A549 (cell line): ENCODE data around the gene TCF20. TPM values are rescaled to one million over a fixed set of nuclear protein-coding genes. Genes with fewer than 3 reads are reported as not detected.

Experiments
- ATAC-seq, 2 experiments: fragments of 200-7000 bp in 1 of 2; fragments of >200 bp in 1 of 2; cut with Nextera tagmentation in 1 of 2; cut with Tn5 transposase in 1 of 2; 3 replicates each; pipeline versions ENCODE4 v1.8.0 to v1.9.1; 2018 to 2020; ENCODE audit warnings: mild to moderate bottlenecking in 1 of 2, moderate library complexity in 1 of 2
- CTCF ChIA-PET: fragments of 300-600 bp; sonication (Branson Sonifier 250); formaldehyde crosslinking; extraction: SDS; loops from one replicate; lab custom pipeline; 2021; ENCODE audit warnings: antibody characterized with exemption, inconsistent platforms; lab: Yijun Ruan, JAX
- POLR2A ChIA-PET: fragments of 350-600 bp; formaldehyde crosslinking; extraction: SDS; loops from one replicate; lab custom pipeline; 2021; ENCODE audit warnings: antibody characterized with exemption, inconsistent platforms; lab: Yijun Ruan, JAX
- DNase-seq, 2 experiments: peaks; one replicate each; pipeline versions ENCODE4 v3.0.0 to v3.0.0-alpha.2; 2011 to 2016; ENCODE audit warnings: low read depth in 1 of 2, low spot score in 1 of 2
- FAIRE-seq: peaks from 2 replicates; lab custom pipeline; 2011; peaks lifted over from hg19 to GRCh38; lab: Jason Lieb, UNC
- H3K27ac ChIP-seq, 2 experiments: fragments of >200 bp; sonication (Bioruptor Twin); formaldehyde crosslinking; 3 replicates each; pipeline ENCODE4 v1.5.1; 2016 to 2017
- H3K4me1 ChIP-seq: fragments of >200 bp; sonication (Bioruptor Twin); formaldehyde crosslinking; 3 replicates; pipeline ENCODE4 v1.6.1; 2016
- H3K4me2 ChIP-seq: fragments of >200 bp; sonication (Bioruptor Twin); formaldehyde crosslinking; 3 replicates; pipeline ENCODE4 v1.6.1; 2016
- H3K4me3 ChIP-seq: fragments of >200 bp; sonication (Bioruptor Twin); formaldehyde crosslinking; 3 replicates; pipeline ENCODE4 v1.5.1; 2016
- H3K9me3 ChIP-seq: fragments of >200 bp; sonication (Bioruptor Twin); formaldehyde crosslinking; 3 replicates; pipeline ENCODE4 v1.6.1; 2016
- CBX2 ChIP-seq: fragments of 200-600 bp; sonication (generic); IDR thresholded peaks from 2 replicates; pipeline ENCODE4 v1.6.1; 2016; ENCODE audit warnings: low read depth, mild to moderate bottlenecking, borderline replicate concordance
- CEBPB ChIP-seq, 2 experiments: fragments of >200 bp in 1 of 2; sonication (Bioruptor Twin) in 1 of 2; formaldehyde crosslinking in 1 of 2; IDR thresholded peaks; 2 replicates each; pipeline ENCODE4 v1.6.1; 2012 to 2016
- CHD2 ChIP-seq: fragments of 150-350 bp; IDR thresholded peaks from 2 replicates; pipeline ENCODE4 v1.6.1; 2014; ENCODE audit warnings: low read length; ENCODE audit not compliant: partially characterized antibody
- E2F6 ChIP-seq: IDR thresholded peaks from 2 replicates; pipeline ENCODE4 v1.6.1; 2012; ENCODE audit warnings: low read depth, borderline replicate concordance
- EP300 ChIP-seq, 2 experiments: fragments of >200 bp; sonication (Bioruptor Twin); formaldehyde crosslinking; IDR thresholded peaks; 2 replicates in 1 of 2; 3 replicates in 1 of 2; pipeline ENCODE4 v1.6.1; 2016 to 2017
- FOSL2 ChIP-seq, 2 experiments: fragments of 450-650 bp in 1 of 2; fragments of >200 bp in 1 of 2; sonication (Bioruptor Twin) in 1 of 2; formaldehyde crosslinking; IDR thresholded peaks; 2 replicates each; pipeline versions ENCODE4 v1.5.0 to v1.6.1; 2016 to 2020; ENCODE audit warnings: mild to moderate bottlenecking in 1 of 2, moderate library complexity in 1 of 2
- HMGXB4 ChIP-seq: fragments of 250-450 bp; sonication (Bioruptor Pico); IDR thresholded peaks from 2 replicates; pipeline ENCODE4 v1.5.0; 2021; ENCODE audit warnings: mild to moderate bottlenecking, moderate library complexity, borderline replicate concordance
- JUN ChIP-seq, 2 experiments: fragments of >200 bp; sonication (Bioruptor Twin); formaldehyde crosslinking; IDR thresholded peaks; 2 replicates in 1 of 2; 3 replicates in 1 of 2; pipeline ENCODE4 v1.6.1; 2016 to 2017
- JUNB ChIP-seq: fragments of >200 bp; sonication (Bioruptor Twin); formaldehyde crosslinking; IDR thresholded peaks from 2 replicates; pipeline ENCODE4 v1.6.1; 2016
- KDM5A ChIP-seq: fragments of 200-600 bp; sonication (generic); IDR thresholded peaks from 2 replicates; pipeline ENCODE4 v1.6.1; 2016; ENCODE audit warnings: antibody characterized with exemption, mild to moderate bottlenecking
- MYC ChIP-seq: IDR thresholded peaks from 2 replicates; pipeline ENCODE4 v1.6.1; 2012; ENCODE audit warnings: mild to moderate bottlenecking, inconsistent platforms, low read length, improper control_type of control experiment, borderline replicate concordance
- POLR2A ChIP-seq: IDR thresholded peaks from 2 replicates; pipeline ENCODE4 v1.6.1; 2012; ENCODE audit warnings: mild to moderate bottlenecking, low read length
- POLR2AphosphoS2 ChIP-seq: conservative IDR thresholded peaks from 2 replicates; pipeline ENCODE4 v1.6.1; 2012; ENCODE audit warnings: low read length, improper control_type of control experiment, inconsistent platforms
- RCOR1 ChIP-seq: fragments of 150-350 bp; IDR thresholded peaks from 2 replicates; pipeline ENCODE4 v1.6.1; 2014; ENCODE audit warnings: antibody characterized with exemption, low read length, low read depth
- SREBF2 ChIP-seq: fragments of 450-650 bp; IDR thresholded peaks from 2 replicates; pipeline ENCODE4 v1.6.1; 2014; ENCODE audit warnings: mild to moderate bottlenecking, moderate library complexity
- TP53 ChIP-seq: fragments of 250-450 bp; sonication (Bioruptor Pico); IDR thresholded peaks from 2 replicates; pipeline ENCODE4 v1.5.0; 2021; ENCODE audit warnings: mild to moderate bottlenecking, moderate library complexity
- WGBS: methylation state at CpG from one replicate; pipeline ENCODE4 v1.1.6; 2017; ENCODE audit errors: missing lambda C conversion rate; 5-methylcytosine and 5-hydroxymethylcytosine counted together
- polyA plus RNA-seq, 4 experiments: library from polyadenylated mRNA; depleted of rRNA in 3 of 4; stranded (reverse); fragments of >200 nt; fragmentation: RNase III in 1 of 4; extraction: RNeasy Plus Mini Kit Qiagen cat#74134 plus additional on column Dnase treatment in 1 of 4; gene quantifications; 2 replicates in 3 of 4; 3 replicates in 1 of 4; pipeline ENCODE4 v1.2.3, GENCODE V29; 2011 to 2017
- TF ChIP-seq, protein P1 (sequence below): fragments of >200 bp; sonication (Bioruptor Twin); formaldehyde crosslinking; IDR thresholded peaks from 2 replicates; pipeline ENCODE4 v1.6.1; 2016
- TF ChIP-seq, protein P2 (sequence below): fragments of >200 bp; sonication (Bioruptor Twin); formaldehyde crosslinking; IDR thresholded peaks from 3 replicates; pipeline ENCODE4 v1.5.1; 2016

The TCF20 gene
- polyA plus RNA-seq, 2 of the 4 experiments (the other 2 are of a cell fraction), result 11.9 to 16.5 TPM

GRCh38 chr22:42284643-42285181, 14.3 kb upstream of the TCF20 start:
- Histone ChIP-seq H3K9me3 (no peaks in the 10 kb centered on the region), H3K27ac (no peak overlapping the region), H3K4me3 (no peak overlapping the region), H3K4me1 (no peaks in the 10 kb centered on the region), H3K4me2 (no peak overlapping the region)
- no peak for DNase-seq
- no peak for FAIRE-seq
- POLR2A ChIA-PET, result no interaction called here
- TF ChIP-seq KDM5A, result no peak
- TF ChIP-seq FOSL2 (IDR thresholded peaks at IDR 0.05), result no peak
- TF ChIP-seq FOSL2 (CRISPR knock-in tag; IDR thresholded peaks at IDR 0.05), result no peak
- no peak for TF ChIP-seq CHD2
- TF ChIP-seq, protein P1, sequence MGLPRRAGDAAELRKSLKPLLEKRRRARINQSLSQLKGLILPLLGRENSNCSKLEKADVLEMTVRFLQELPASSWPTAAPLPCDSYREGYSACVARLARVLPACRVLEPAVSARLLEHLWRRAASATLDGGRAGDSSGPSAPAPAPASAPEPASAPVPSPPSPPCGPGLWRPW, result no peak
- ATAC-seq, result no peak
- WGBS, result 97% methylated on average over 9 of the region's 14 CpGs
- CTCF ChIA-PET, result interaction anchor here (0.6 to 1.0 kb wide), 2 partner anchors 85 to 115 kb away, joined by 3 to 5 read pairs; no protein-coding TSS in a partner anchor

- H3K27ac ChIP-seq, result no peak overlapping the region
- ChIA-PET CTCF (interaction anchor here (0.7 to 1.0 kb wide), 2 partner anchors 86 to 154 kb away, joined by 3 read pairs; no protein-coding TSS in a partner anchor), POLR2A (no interaction called here)
- FAIRE-seq (no peak), DNase-seq (no peak), ATAC-seq (no peak)
- H3K4me3 ChIP-seq, result no peak overlapping the region
- no peak for TF ChIP-seq POLR2A
- TF ChIP-seq RCOR1, result no peak
- TF ChIP-seq JUN (IDR thresholded peaks at IDR 0.05), result no peak
- TF ChIP-seq JUNB, result no peak
- TF ChIP-seq POLR2AphosphoS2, result no peak
- TF ChIP-seq TP53 (CRISPR knock-in tag), result no peak
- no peak for TF ChIP-seq MYC
- TF ChIP-seq CEBPB (IDR thresholded peaks at IDR 0.05), result no peak
- TF ChIP-seq, protein P2, sequence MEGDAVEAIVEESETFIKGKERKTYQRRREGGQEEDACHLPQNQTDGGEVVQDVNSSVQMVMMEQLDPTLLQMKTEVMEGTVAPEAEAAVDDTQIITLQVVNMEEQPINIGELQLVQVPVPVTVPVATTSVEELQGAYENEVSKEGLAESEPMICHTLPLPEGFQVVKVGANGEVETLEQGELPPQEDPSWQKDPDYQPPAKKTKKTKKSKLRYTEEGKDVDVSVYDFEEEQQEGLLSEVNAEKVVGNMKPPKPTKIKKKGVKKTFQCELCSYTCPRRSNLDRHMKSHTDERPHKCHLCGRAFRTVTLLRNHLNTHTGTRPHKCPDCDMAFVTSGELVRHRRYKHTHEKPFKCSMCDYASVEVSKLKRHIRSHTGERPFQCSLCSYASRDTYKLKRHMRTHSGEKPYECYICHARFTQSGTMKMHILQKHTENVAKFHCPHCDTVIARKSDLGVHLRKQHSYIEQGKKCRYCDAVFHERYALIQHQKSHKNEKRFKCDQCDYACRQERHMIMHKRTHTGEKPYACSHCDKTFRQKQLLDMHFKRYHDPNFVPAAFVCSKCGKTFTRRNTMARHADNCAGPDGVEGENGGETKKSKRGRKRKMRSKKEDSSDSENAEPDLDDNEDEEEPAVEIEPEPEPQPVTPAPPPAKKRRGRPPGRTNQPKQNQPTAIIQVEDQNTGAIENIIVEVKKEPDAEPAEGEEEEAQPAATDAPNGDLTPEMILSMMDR, result no peak
- no peak for TF ChIP-seq E2F6
- TF ChIP-seq SREBF2, result no peak
- no peak for TF ChIP-seq EP300 (IDR thresholded peaks at IDR 0.05)
- TF ChIP-seq CBX2, result no peak
- no peak for TF ChIP-seq HMGXB4
- WGBS, result 54% methylated on average over 6 of the region's 7 CpGs
- H3K9me3 ChIP-seq, result no peaks in the 10 kb centered on the region
- H3K4me1 ChIP-seq, result no peaks in the 10 kb centered on the region
- H3K4me2 ChIP-seq, result no peak overlapping the region
Observed at GRCh38 chr22:42284202-42284591, 13.7 kb upstream of the TCF20 start.
